HepG2 (cell line): ENCODE data around the gene TUBB. TPM values are rescaled to one million over a fixed set of nuclear protein-coding genes. Genes with fewer than 3 reads are reported as not detected.
A peak's percentile ranks its signal among the peaks of the same experiment; 100 is the strongest.

Experiments used
- FOXM1 ChIP-seq: sonication (generic); formaldehyde crosslinking; IDR thresholded peaks from 2 replicates; pipeline ENCODE4 v1.5.0; 2020; ENCODE audit warnings: missing genetic modification reagents
- HOXA7 ChIP-seq: sonication (generic); formaldehyde crosslinking; IDR thresholded peaks from 2 replicates; pipeline ENCODE4 v1.8.1; 2022; ENCODE audit warnings: mild to moderate bottlenecking, missing genetic modification reagents, moderate library complexity
- KAT2B ChIP-seq: fragments of 150-350 bp; IDR thresholded peaks from 2 replicates; pipeline ENCODE4 v1.6.1; 2014; ENCODE audit warnings: low read depth, low read length, borderline replicate concordance
- KDM1A ChIP-seq: IDR thresholded peaks from 2 replicates; pipeline ENCODE4 v1.6.1; 2016; ENCODE audit warnings: missing compliant biosample characterization
- MAX ChIP-seq: IDR thresholded peaks from 2 replicates; pipeline ENCODE4 v1.6.1; 2012; ENCODE audit warnings: inconsistent platforms
- MEF2D ChIP-seq: sonication (generic); formaldehyde crosslinking; IDR thresholded peaks from 2 replicates; pipeline ENCODE4 v1.5.1; 2020; ENCODE audit warnings: mild to moderate bottlenecking, missing genetic modification reagents
- MIER2 ChIP-seq: IDR thresholded peaks from 2 replicates; pipeline ENCODE4 v1.6.1; 2016; ENCODE audit warnings: missing biosample characterization, missing genetic modification reagents
- NFATC3 ChIP-seq: sonication (generic); formaldehyde crosslinking; IDR thresholded peaks from 2 replicates; pipeline ENCODE4 v1.5.1; 2020; ENCODE audit warnings: mild to moderate bottlenecking, missing genetic modification reagents
- NFYC ChIP-seq: IDR thresholded peaks from 2 replicates; pipeline ENCODE4 v1.6.1; 2016; ENCODE audit warnings: missing genetic modification reagents, missing compliant biosample characterization
- NONO ChIP-seq, 2 experiments: fragments of 450-650 bp in 1 of 2; sonication (generic) in 1 of 2; formaldehyde crosslinking in 1 of 2; IDR thresholded peaks in 1 of 2; conservative IDR thresholded peaks in 1 of 2; 2 replicates each; pipeline versions ENCODE4 v1.6.1 to v1.8.0; 2017 to 2022; ENCODE audit warnings: mild to moderate bottlenecking in 1 of 2, missing genetic modification reagents in 1 of 2, moderate library complexity in 1 of 2
- POLR2AphosphoS5 ChIP-seq: IDR thresholded peaks from 2 replicates; pipeline ENCODE4 v1.6.1; 2012; ENCODE audit warnings: low read depth, low read length
- SKI ChIP-seq: fragments of 450-650 bp; IDR thresholded peaks from one replicate; pipeline ENCODE4 v1.6.1; 2018; ENCODE audit warnings: mild to moderate bottlenecking; ENCODE audit not compliant: partially characterized antibody
- SMC3 ChIP-seq: IDR thresholded peaks from 2 replicates; pipeline ENCODE4 v1.6.1; 2011; ENCODE audit warnings: low read length, improper control_type of control experiment
- SP5 ChIP-seq: IDR thresholded peaks from 2 replicates; pipeline ENCODE4 v1.6.1; 2016; ENCODE audit warnings: low read depth, borderline replicate concordance
- TERF1 ChIP-seq: sonication (generic); formaldehyde crosslinking; IDR thresholded peaks from 2 replicates; pipeline ENCODE4 v1.8.0; 2022; ENCODE audit warnings: mild to moderate bottlenecking, missing genetic modification reagents, moderate library complexity
- ZNF292 ChIP-seq: sonication (generic); formaldehyde crosslinking; IDR thresholded peaks from 2 replicates; pipeline ENCODE4 v1.8.1; 2022; ENCODE audit warnings: mild to moderate bottlenecking, low read depth, missing genetic modification reagents, borderline replicate concordance
- ZNF33A ChIP-seq: sonication (generic); formaldehyde crosslinking; IDR thresholded peaks from 2 replicates; pipeline ENCODE4 v1.5.1; 2020; ENCODE audit warnings: missing genetic modification reagents, mild to moderate bottlenecking, moderate library complexity, borderline replicate concordance
- ZNF570 ChIP-seq: sonication (generic); formaldehyde crosslinking; IDR thresholded peaks from 2 replicates; pipeline ENCODE4 v1.4.0; 2020; ENCODE audit warnings: mild to moderate bottlenecking, missing genetic modification reagents, borderline replicate concordance
- ZNF639 ChIP-seq: conservative IDR thresholded peaks from 2 replicates; pipeline ENCODE4 v1.6.1; 2018; ENCODE audit warnings: missing genetic modification reagents
- ZNF839 ChIP-seq: sonication (generic); formaldehyde crosslinking; IDR thresholded peaks from 2 replicates; pipeline ENCODE4 v1.4.0; 2020; ENCODE audit warnings: missing genetic modification reagents, mild to moderate bottlenecking, borderline replicate concordance
- polyA plus RNA-seq, 8 experiments: library from polyadenylated mRNA; depleted of rRNA in 3 of 8; stranded (reverse) in 7 of 8; unstranded in 1 of 8; fragments of >200 nt; fragmentation: Illumina TruSeq in 4 of 8; extraction: Trizol in 4 of 8; gene quantifications; 2 replicates each; pipeline versions ENCODE4 v1.2.1 to v1.2.3, GENCODE V29; 2011 to 2016; ENCODE audit warnings: low read depth in 4 of 8, missing spikeins in 1 of 8, mixed read lengths in 1 of 8; ENCODE audit not compliant: insufficient read depth in 1 of 8
- total RNA-seq, 5 experiments: library from RNA; depleted of rRNA; stranded (reverse); fragments of >200 nt; fragmentation: Illumina TruSeq; extraction: Trizol; gene quantifications; 2 replicates each; pipeline ENCODE4 v1.2.3, GENCODE V29; 2016; ENCODE audit warnings: low read depth in 1 of 5
- TF ChIP-seq, protein P1 (sequence below), 2 experiments: sonication (generic) in 1 of 2; formaldehyde crosslinking in 1 of 2; IDR thresholded peaks; 2 replicates each; pipeline versions ENCODE4 v1.4.0 to v1.6.1; 2016 to 2020; ENCODE audit warnings: borderline replicate concordance in 1 of 2, low read depth in 1 of 2, mild to moderate bottlenecking in 1 of 2, missing genetic modification reagents in 1 of 2
- TF ChIP-seq, protein P2 (sequence below): sonication (generic); formaldehyde crosslinking; IDR thresholded peaks from 2 replicates; pipeline ENCODE4 v1.8.0; 2022; ENCODE audit warnings: mild to moderate bottlenecking, missing genetic modification reagents, moderate library complexity

The TUBB gene
- total and polyA plus RNA-seq, 2 of the 13 experiments (the other 11 are each of a cell fraction or from before 2014, with no cell fraction given) = 911 to 1,163 TPM

- peak; percentile 77 for TF ChIP-seq MEF2D (CRISPR knock-in tag)
- no peak for TF ChIP-seq NONO (IDR thresholded peaks at IDR 0.05)
- peak; percentile 74; the same call in 1 of the 2 replicates for TF ChIP-seq NONO (CRISPR knock-in tag; conservative IDR thresholded peaks at IDR 0.05)
- TF ChIP-seq ZNF839 (CRISPR knock-in tag) = peak; percentile 64; the same call in 1 of the 2 replicates
- TF ChIP-seq KAT2B = no peak
- no peak for TF ChIP-seq NFATC3 (CRISPR knock-in tag)
- no peak for TF ChIP-seq ZNF33A
- TF ChIP-seq, protein P1, sequence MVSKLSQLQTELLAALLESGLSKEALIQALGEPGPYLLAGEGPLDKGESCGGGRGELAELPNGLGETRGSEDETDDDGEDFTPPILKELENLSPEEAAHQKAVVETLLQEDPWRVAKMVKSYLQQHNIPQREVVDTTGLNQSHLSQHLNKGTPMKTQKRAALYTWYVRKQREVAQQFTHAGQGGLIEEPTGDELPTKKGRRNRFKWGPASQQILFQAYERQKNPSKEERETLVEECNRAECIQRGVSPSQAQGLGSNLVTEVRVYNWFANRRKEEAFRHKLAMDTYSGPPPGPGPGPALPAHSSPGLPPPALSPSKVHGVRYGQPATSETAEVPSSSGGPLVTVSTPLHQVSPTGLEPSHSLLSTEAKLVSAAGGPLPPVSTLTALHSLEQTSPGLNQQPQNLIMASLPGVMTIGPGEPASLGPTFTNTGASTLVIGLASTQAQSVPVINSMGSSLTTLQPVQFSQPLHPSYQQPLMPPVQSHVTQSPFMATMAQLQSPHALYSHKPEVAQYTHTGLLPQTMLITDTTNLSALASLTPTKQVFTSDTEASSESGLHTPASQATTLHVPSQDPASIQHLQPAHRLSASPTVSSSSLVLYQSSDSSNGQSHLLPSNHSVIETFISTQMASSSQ (IDR thresholded peaks at IDR 0.05; ENCODE audit: low read depth) = no peak
- TF ChIP-seq, protein P1 (CRISPR knock-in tag; IDR thresholded peaks at IDR 0.05; ENCODE audit: borderline replicate concordance) = 0 out of 2 replicates have a peak, but pooled peaks have one; percentile 13
- peak; percentile 45 for TF ChIP-seq ZNF639 (CRISPR knock-in tag)
- no peak for TF ChIP-seq FOXM1 (CRISPR knock-in tag)
- TF ChIP-seq POLR2AphosphoS5 = no peak
- 0 out of 2 replicates have a peak, but pooled peaks have one; percentile 42 for TF ChIP-seq SP5 (CRISPR knock-in tag)
- TF ChIP-seq HOXA7 (CRISPR knock-in tag) = no peak
- TF ChIP-seq SKI = peak; percentile 14
- TF ChIP-seq ZNF570 (CRISPR knock-in tag) = no peak
- peak; percentile 52; the same call in 1 of the 2 replicates for TF ChIP-seq MIER2 (CRISPR knock-in tag)
- TF ChIP-seq SMC3 = peak; percentile 89
- TF ChIP-seq TERF1 (CRISPR knock-in tag) = no peak
- TF ChIP-seq, protein P2, sequence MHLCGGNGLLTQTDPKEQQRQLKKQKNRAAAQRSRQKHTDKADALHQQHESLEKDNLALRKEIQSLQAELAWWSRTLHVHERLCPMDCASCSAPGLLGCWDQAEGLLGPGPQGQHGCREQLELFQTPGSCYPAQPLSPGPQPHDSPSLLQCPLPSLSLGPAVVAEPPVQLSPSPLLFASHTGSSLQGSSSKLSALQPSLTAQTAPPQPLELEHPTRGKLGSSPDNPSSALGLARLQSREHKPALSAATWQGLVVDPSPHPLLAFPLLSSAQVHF (CRISPR knock-in tag) = no peak
- peak; percentile 74; the same call in 1 of the 2 replicates for TF ChIP-seq KDM1A (CRISPR knock-in tag)
- TF ChIP-seq ZNF292 = peak; percentile 87; the same call in 1 of the 2 replicates
- no peak; the same call in 1 of the 2 replicates for TF ChIP-seq NFYC (CRISPR knock-in tag)
- TF ChIP-seq MAX = peak; percentile 27
These were observed 41.0 kb upstream of the TUBB start (continued) for GRCh38 chr6:30678964-30679726.
